ENCODE measurements around the gene CCNT2. TPM values are rescaled to one million over a fixed set of nuclear protein-coding genes. Genes with fewer than 3 reads are reported as not detected.

CCNT2 gene
- total RNA-seq, 1 donor from 2014 or later = 16.5 TPM

Other genes with a start within 250 kb of the CCNT2 start
- gene TMEM163, start 199.8 kb upstream of the CCNT2 start, total RNA-seq = 0.46 TPM
- gene ACMSD, start 80.2 kb upstream of the CCNT2 start, total RNA-seq = not detected
- not detected for gene MAP3K19, start 128.6 kb downstream of the CCNT2 start, total RNA-seq
- gene RAB3GAP1, start 133.5 kb downstream of the CCNT2 start, total RNA-seq = 50.1 TPM